LNCaP clone FGC (cell line): ENCODE data around the gene GPC1.

Experiments
- DNase-seq: peaks from one replicate; pipeline ENCODE4 v3.0.0-alpha.2; 2011; ENCODE audit warnings: low read depth
- H3K4me3 ChIP-seq: 2 replicates; pipeline ENCODE4 v1.5.1; 2011; ENCODE audit warnings: mild to moderate bottlenecking, low read depth, low read length, control low read depth
- TF ChIP-seq, protein P1 (sequence below): IDR thresholded peaks from 2 replicates; pipeline ENCODE4 v1.5.1; 2012; ENCODE audit warnings: mild to moderate bottlenecking; ENCODE audit not compliant: control insufficient read depth, insufficient read depth; ENCODE audit errors: extremely low read depth

The GPC1 gene

DNA sequence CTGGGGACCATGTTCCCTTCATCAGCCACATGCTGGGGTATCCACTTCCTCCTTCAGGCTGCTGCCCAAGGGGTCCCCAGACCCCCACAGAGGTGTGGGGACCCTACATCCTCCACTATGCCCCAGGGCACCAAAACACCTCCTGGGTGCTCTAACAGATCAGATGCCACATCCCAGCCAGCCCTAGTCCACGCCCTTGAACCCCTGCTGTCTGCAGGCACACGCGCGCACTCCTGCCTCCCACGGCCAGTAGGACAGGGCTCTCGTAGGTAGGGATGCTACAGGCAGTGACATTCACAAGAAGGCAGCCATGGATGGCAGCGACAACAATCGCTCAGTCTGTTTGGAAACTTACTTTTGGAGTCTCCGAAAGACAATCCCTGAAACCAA, 3.0 kb upstream of the GPC1 start:
- TF ChIP-seq, protein P1, sequence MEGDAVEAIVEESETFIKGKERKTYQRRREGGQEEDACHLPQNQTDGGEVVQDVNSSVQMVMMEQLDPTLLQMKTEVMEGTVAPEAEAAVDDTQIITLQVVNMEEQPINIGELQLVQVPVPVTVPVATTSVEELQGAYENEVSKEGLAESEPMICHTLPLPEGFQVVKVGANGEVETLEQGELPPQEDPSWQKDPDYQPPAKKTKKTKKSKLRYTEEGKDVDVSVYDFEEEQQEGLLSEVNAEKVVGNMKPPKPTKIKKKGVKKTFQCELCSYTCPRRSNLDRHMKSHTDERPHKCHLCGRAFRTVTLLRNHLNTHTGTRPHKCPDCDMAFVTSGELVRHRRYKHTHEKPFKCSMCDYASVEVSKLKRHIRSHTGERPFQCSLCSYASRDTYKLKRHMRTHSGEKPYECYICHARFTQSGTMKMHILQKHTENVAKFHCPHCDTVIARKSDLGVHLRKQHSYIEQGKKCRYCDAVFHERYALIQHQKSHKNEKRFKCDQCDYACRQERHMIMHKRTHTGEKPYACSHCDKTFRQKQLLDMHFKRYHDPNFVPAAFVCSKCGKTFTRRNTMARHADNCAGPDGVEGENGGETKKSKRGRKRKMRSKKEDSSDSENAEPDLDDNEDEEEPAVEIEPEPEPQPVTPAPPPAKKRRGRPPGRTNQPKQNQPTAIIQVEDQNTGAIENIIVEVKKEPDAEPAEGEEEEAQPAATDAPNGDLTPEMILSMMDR = no peak
- H3K4me3 ChIP-seq = no peak overlapping the region
- no peak for DNase-seq

- TF ChIP-seq, protein P1 = no peak
- DNase-seq = no peak
- H3K4me3 ChIP-seq = no peak overlapping the region
These were observed 2.4 kb upstream of the GPC1 start for GRCh38 chr2:240432820-240433801.

GRCh38 chr2:240433973-240434727, 1.3 kb upstream of the GPC1 start:
- TF ChIP-seq, protein P1 = no peak
- no peak for DNase-seq
- peak overlapping the region; percentile 49 for H3K4me3 ChIP-seq

- TF ChIP-seq, protein P1 = no peak
- peak overlapping the region; percentile 49 for H3K4me3 ChIP-seq
- DNase-seq = peak; percentile 26
These were observed 571 bp upstream of the GPC1 start for GRCh38 chr2:240434728-240435456.

GRCh38 chr2:240435948-240436682, 652 bp downstream of the GPC1 start:
- TF ChIP-seq, protein P1 = no peak
- DNase-seq = no peak

More at GRCh38 chr2:240435948-240436682, 652 bp downstream of the GPC1 start:
- H3K4me3 ChIP-seq = peak overlapping the region; percentile 47
